ENCODE results near the gene SHC2. TPM values are rescaled to one million over a fixed set of nuclear protein-coding genes. Genes with fewer than 3 reads are reported as not detected.

The SHC2 gene
- total and polyA plus RNA-seq, 2 of the 13 experiments (the other 11 are each of a cell fraction or from before 2014, with no cell fraction given), result 9.0 to 18.3 TPM

DNA sequence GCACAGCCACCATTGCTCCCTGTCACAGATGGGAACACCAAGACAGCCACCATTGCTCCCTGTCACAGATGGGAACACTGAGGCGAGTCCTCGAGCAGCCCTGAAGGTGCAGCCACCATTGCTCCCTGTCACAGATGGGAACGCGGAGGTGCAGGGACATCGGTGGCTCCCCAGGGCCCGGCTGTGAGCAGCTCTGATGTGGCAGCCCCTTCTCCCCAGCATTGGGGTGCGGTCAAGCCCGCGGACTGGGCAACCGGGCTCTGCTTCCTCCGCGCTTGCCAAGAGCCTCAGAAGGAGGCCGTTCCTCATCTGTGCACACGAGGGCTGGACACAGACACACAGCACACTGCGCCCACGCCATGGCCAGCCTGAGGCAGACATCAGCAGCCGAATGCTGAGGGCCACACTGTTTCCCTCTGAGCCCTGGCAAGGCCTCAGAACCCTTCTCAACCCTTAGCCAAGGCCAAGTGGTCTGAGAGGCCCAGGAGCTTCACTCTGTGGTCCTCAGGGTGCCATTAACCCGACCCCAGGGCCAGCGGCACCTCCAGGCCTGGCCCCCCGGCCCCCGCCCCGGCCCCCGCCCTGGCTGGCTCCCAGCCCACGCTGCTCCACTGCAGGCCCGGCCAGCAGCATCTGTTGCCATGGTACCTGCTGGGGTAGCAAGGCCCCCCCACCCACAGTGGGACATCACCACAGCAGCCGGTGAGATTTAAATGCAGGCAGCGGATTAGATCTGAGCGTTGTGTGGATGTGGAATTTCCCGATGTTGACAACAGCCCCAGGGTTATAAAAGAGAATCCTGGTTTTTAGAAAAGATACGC, 70.2 kb downstream of the SHC2 start:
- no peak overlapping the region for H3K4me3 ChIP-seq (replicated peaks in 1 of 3; ENCODE audit: insufficient read depth in 1 of 3, low read depth in 2 of 3, low read length in 3 of 3)
- no peaks in the 10 kb centered on the region for H3K36me3 ChIP-seq (replicated peaks in 1 of 2; ENCODE audit: control insufficient read depth in 1 of 2, insufficient read depth in 2 of 2, low read length in 2 of 2)
- intact Hi-C loops (cut with micrococcal nuclease; ENCODE audit: unreplicated experiment) (no loop called here), in situ Hi-C loops (cut with HindIII; ENCODE audit: extremely low pct_ligation_motif_present, low pct_unique_long_range_greater_than_20kb) (no loop called here)
- H3K4me1 ChIP-seq (ENCODE audit: insufficient read depth, low read length), result no peaks in the 10 kb centered on the region
- H3K9ac ChIP-seq (ENCODE audit: insufficient read depth, low read depth, low read length), result no peak overlapping the region
- no peaks in the 10 kb centered on the region for H4K20me1 ChIP-seq (ENCODE audit: insufficient read depth, low read length)
- no peak for TF ChIP-seq ZNF646 (CRISPR knock-in tag; IDR thresholded peaks at IDR 0.05)
- TF ChIP-seq ZUFSP (CRISPR knock-in tag; IDR thresholded peaks at IDR 0.05; ENCODE audit: borderline replicate concordance), result no peak
- no peak for TF ChIP-seq ZNF335 (CRISPR knock-in tag; IDR thresholded peaks at IDR 0.05)
- TF ChIP-seq, protein P1, sequence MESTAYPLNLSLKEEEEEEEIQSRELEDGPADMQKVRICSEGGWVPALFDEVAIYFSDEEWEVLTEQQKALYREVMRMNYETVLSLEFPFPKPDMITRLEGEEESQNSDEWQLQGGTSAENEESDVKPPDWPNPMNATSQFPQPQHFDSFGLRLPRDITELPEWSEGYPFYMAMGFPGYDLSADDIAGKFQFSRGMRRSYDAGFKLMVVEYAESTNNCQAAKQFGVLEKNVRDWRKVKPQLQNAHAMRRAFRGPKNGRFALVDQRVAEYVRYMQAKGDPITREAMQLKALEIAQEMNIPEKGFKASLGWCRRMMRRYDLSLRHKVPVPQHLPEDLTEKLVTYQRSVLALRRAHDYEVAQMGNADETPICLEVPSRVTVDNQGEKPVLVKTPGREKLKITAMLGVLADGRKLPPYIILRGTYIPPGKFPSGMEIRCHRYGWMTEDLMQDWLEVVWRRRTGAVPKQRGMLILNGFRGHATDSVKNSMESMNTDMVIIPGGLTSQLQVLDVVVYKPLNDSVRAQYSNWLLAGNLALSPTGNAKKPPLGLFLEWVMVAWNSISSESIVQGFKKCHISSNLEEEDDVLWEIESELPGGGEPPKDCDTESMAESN (CRISPR knock-in tag; conservative IDR thresholded peaks at IDR 0.05), result no peak
- TF ChIP-seq ZNF451 (CRISPR knock-in tag; IDR thresholded peaks at IDR 0.05), result no peak
- TF ChIP-seq ZBTB8A (CRISPR knock-in tag; IDR thresholded peaks at IDR 0.05; ENCODE audit: borderline replicate concordance, low read depth), result no peak
- TF ChIP-seq ZNF550 (CRISPR knock-in tag; IDR thresholded peaks at IDR 0.05; ENCODE audit: borderline replicate concordance), result no peak
- no peak for TF ChIP-seq SNAPC2 (CRISPR knock-in tag; IDR thresholded peaks at IDR 0.05)
- BruUV-seq (replicated peaks), result no TSS peak
- H3K27me3 ChIP-seq (ENCODE audit: control insufficient read depth in 1 of 2, insufficient read depth in 2 of 2, low read length in 2 of 2), result peaks cover 20 to 53% of the 10 kb centered on the region in 2 experiments; a peak in 4 of 5 replicates
- H3K27ac ChIP-seq (ENCODE audit: extremely low read length, insufficient read depth, low read length), result no peak overlapping the region
- no peak for ATAC-seq
- H3K4me2 ChIP-seq (ENCODE audit: low read depth, low read length), result no peak overlapping the region
- H3K79me2 ChIP-seq (ENCODE audit: insufficient read depth, low read length), result no peaks in the 10 kb centered on the region
- peaks cover 4% of the 10 kb centered on the region for H3K9me3 ChIP-seq (ENCODE audit: low read length)
- FAIRE-seq, result no peak
- WGBS (ENCODE audit: low lambda C conversion rate), result 67% methylated on average over 10 of the region's 30 CpGs
- ChIA-PET POLR2A (no interaction called here), CTCF (ENCODE audit: low intra/inter-chr PET ratio, low total read pairs) (no interaction called here)
- DNase-seq (ENCODE audit: low spot score), result no peak
- no peak overlapping the region for H2AFZ ChIP-seq (ENCODE audit: low read length)
